ENCODE data around the gene C9orf152. TPM values are rescaled to one million over a fixed set of nuclear protein-coding genes. Genes with fewer than 3 reads are reported as not detected.
"Not testable (repeated sequence)": the region's sequence is repeated elsewhere in the genome, so short reads cannot be mapped to it uniquely, and the experiment has no call there.

The C9orf152 gene
- total and polyA plus RNA-seq, 2 donors from 2014 or later, result 1.8 TPM; not detected in 1

DNA sequence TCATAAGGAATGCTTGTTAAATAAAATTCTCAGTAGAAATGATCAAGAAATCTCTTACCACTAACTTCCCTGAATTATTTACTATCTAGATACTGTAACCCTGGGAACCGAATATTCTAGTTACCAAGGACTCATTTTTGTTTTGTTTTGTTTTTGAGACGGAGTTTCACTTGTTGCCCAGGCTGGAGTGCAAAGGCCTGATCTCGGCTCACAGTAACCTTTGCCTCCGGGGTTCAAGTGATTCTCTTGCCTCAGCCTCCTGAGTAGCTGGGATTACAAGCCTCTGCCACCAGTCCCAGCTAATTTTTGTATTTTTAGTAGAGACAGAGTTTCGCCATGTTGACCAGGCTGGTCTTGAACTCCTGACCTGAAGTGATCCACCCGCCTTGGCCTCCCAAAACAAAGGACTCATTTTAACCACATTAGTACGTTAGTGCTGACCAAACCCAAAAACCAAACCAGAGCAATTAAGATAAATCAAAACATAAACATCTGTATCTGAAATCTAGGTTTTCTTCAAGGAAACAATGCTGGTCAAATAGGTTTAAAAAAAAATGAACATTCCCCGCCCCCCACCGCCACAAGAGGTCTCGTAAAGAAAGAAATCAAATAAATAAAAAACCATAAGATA is 44.7 kb upstream of the C9orf152 start:
- no peaks in the 10 kb centered on the region for H3K9me3 ChIP-seq (ENCODE audit: control insufficient read depth in 2 of 3, insufficient read depth in 1 of 3, low read length in 3 of 3)
- peak overlapping the region in 1 of 2 donors; percentile 47 for H3K27ac ChIP-seq (ENCODE audit: low read depth in 2 of 2, low read length in 2 of 2)
- H3K4me3 ChIP-seq (ENCODE audit: low read length in 3 of 3), result peak overlapping the region in 1 of 3 donors; percentile 92
- peaks cover 0 to 8% (median 7%) of the 10 kb centered on the region in 3 donors for H3K4me1 ChIP-seq (ENCODE audit: control insufficient read depth in 2 of 3, insufficient read depth in 2 of 3, low read depth in 1 of 3, low read length in 3 of 3)
- intact Hi-C loops (cut with DNase I), result no loop called here
- H3K27me3 ChIP-seq (ENCODE audit: control insufficient read depth, insufficient read depth, low read length), result no peaks in the 10 kb centered on the region
- no peak for DNase-seq
- TF ChIP-seq, protein P1, sequence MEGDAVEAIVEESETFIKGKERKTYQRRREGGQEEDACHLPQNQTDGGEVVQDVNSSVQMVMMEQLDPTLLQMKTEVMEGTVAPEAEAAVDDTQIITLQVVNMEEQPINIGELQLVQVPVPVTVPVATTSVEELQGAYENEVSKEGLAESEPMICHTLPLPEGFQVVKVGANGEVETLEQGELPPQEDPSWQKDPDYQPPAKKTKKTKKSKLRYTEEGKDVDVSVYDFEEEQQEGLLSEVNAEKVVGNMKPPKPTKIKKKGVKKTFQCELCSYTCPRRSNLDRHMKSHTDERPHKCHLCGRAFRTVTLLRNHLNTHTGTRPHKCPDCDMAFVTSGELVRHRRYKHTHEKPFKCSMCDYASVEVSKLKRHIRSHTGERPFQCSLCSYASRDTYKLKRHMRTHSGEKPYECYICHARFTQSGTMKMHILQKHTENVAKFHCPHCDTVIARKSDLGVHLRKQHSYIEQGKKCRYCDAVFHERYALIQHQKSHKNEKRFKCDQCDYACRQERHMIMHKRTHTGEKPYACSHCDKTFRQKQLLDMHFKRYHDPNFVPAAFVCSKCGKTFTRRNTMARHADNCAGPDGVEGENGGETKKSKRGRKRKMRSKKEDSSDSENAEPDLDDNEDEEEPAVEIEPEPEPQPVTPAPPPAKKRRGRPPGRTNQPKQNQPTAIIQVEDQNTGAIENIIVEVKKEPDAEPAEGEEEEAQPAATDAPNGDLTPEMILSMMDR (IDR thresholded peaks at IDR 0.05; ENCODE audit: borderline replicate concordance, extremely low read depth, insufficient read depth), result no peak
- peaks cover 6 to 12% (median 7%) of the 10 kb centered on the region in 3 donors for H3K36me3 ChIP-seq (ENCODE audit: control insufficient read depth in 2 of 3, insufficient read depth in 3 of 3, low read length in 3 of 3)
- H3K9ac ChIP-seq (ENCODE audit: low read length in 3 of 3), result no peak overlapping the region
- FAIRE-seq, result no peak

DNA sequence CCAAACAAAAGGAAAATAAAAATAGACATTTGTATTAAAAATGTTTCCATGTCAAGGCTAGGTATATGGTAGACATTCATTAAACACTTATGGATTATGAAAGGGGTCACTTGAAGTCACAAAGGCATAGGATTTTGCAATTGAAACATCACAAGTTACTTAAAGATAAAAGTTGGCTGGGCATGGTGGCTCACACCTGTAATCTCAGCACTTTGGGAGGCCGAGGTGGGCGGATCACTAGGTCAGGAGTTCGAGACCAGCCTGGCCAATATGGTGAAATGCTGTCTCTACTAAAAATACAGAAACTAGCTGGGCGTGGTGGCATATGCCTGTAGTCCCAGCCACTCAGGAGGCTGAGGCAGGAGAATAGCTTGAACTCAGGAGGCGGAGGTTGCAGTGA is 43.8 kb upstream of the C9orf152 start:
- H3K9ac ChIP-seq (ENCODE audit: low read length in 3 of 3); H3K9me3 ChIP-seq (ENCODE audit: control insufficient read depth in 2 of 3, insufficient read depth in 1 of 3, low read length in 3 of 3); FAIRE-seq; H3K4me3 ChIP-seq (ENCODE audit: low read length in 3 of 3); DNase-seq; H3K4me1 ChIP-seq (ENCODE audit: control insufficient read depth in 2 of 3, insufficient read depth in 2 of 3, low read depth in 1 of 3, low read length in 3 of 3); H3K27me3 ChIP-seq (ENCODE audit: control insufficient read depth, insufficient read depth, low read length); intact Hi-C loops (cut with DNase I); H3K27ac ChIP-seq (ENCODE audit: low read depth in 2 of 2, low read length in 2 of 2): not testable (repeated sequence)
- H3K36me3 ChIP-seq (ENCODE audit: control insufficient read depth in 2 of 3, insufficient read depth in 3 of 3, low read length in 3 of 3), result peaks cover 6 to 20% (median 7%) of the 10 kb centered on the region in 3 donors

DNA sequence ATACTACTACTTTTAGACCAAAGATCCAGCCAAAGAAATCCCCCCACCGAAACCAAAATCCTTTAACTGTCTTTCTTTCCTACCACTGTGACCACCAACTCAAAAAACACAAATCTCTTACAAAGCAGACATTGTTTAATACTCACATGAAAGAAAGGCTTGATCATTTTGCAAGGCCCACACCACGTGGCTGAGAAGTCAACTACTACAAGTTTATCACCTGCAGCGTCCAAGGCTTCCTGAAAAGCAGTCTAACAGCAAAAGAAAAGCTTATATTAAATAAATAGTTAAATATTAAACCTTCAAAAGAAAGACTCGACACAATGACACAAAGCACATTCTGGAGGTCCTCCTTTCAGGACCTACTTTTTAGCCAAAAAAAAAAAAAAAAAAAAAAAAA is 43.3 kb upstream of the C9orf152 start:
- TF ChIP-seq, protein P1 (IDR thresholded peaks at IDR 0.05; ENCODE audit: borderline replicate concordance, extremely low read depth, insufficient read depth), result no peak

DNA sequence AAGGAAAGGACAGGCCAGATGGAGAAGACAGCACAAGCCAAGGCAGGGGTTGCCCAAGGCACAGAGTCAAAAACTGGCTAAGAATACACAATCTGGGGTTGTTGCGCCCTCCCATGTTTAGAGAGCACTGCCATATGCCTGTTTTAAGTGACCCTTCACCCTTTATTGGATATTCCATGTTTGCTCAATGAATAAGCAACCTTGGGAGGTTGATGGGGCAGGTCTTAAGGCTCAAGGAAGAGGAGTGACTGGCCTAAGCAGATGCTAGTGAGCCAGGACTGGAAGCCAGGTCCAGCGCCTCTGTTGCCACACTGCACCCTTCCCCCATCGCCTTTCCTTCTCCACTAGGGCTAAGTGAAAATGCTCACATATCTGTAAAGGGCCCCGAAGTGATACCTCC is 41.6 kb upstream of the C9orf152 start:
- Histone ChIP-seq H3K27me3 (ENCODE audit: control insufficient read depth, insufficient read depth, low read length) (no peaks in the 10 kb centered on the region), H3K27ac (ENCODE audit: low read depth in 2 of 2, low read length in 2 of 2) (no peak overlapping the region), H3K36me3 (ENCODE audit: control insufficient read depth in 2 of 3, insufficient read depth in 3 of 3, low read length in 3 of 3) (peaks cover 8 to 30% (median 12%) of the 10 kb centered on the region in 3 donors), H3K4me1 (ENCODE audit: control insufficient read depth in 2 of 3, insufficient read depth in 2 of 3, low read depth in 1 of 3, low read length in 3 of 3) (peaks cover 0 to 5% (median 1%) of the 10 kb centered on the region in 3 donors), H3K9ac (ENCODE audit: low read length in 3 of 3) (no peak overlapping the region), H3K9me3 (ENCODE audit: control insufficient read depth in 2 of 3, insufficient read depth in 1 of 3, low read length in 3 of 3) (no peaks in the 10 kb centered on the region), H3K4me3 (ENCODE audit: low read length in 3 of 3) (no peak overlapping the region)
- TF ChIP-seq, protein P1 (IDR thresholded peaks at IDR 0.05; ENCODE audit: borderline replicate concordance, extremely low read depth, insufficient read depth), result no peak
- FAIRE-seq (no peak), DNase-seq (no peak)
- intact Hi-C loops (cut with DNase I), result no loop called here

More for the DNA sequence above, 43.3 kb upstream of the C9orf152 start:
- Histone ChIP-seq H3K4me1 (ENCODE audit: control insufficient read depth in 2 of 3, insufficient read depth in 2 of 3, low read depth in 1 of 3, low read length in 3 of 3) (peaks cover 0 to 5% (median 3%) of the 10 kb centered on the region in 3 donors), H3K36me3 (ENCODE audit: control insufficient read depth in 2 of 3, insufficient read depth in 3 of 3, low read length in 3 of 3) (peaks cover 7 to 25% (median 9%) of the 10 kb centered on the region in 3 donors), H3K27me3 (ENCODE audit: control insufficient read depth, insufficient read depth, low read length) (no peaks in the 10 kb centered on the region), H3K27ac (ENCODE audit: low read depth in 2 of 2, low read length in 2 of 2) (no peak overlapping the region), H3K4me3 (ENCODE audit: low read length in 3 of 3) (no peak overlapping the region), H3K9ac (ENCODE audit: low read length in 3 of 3) (no peak overlapping the region), H3K9me3 (ENCODE audit: control insufficient read depth in 2 of 3, insufficient read depth in 1 of 3, low read length in 3 of 3) (no peaks in the 10 kb centered on the region)
- intact Hi-C loops (cut with DNase I), result no loop called here
- DNase-seq (no peak), FAIRE-seq (no peak)
